Activated gamma-delta T cell treated with anti-CD3 and anti-CD28 coated beads, Interleukin-2, amount 50 U/mL, for 16 hours (primary cell): Measurements from ENCODE around the gene HMGXB4.

ENCODE experiments used
- DNase-seq: peaks from one replicate; pipeline ENCODE4 v3.0.0-alpha.2; 2020; ENCODE audit warnings: low read depth

HMGXB4 gene

GRCh38 chr22:35326854-35327562 lies 69.7 kb downstream of the HMGXB4 start:
- no peak for DNase-seq

- DNase-seq: no peak
Measured at GRCh38 chr22:35327690-35328471, 70.6 kb downstream of the HMGXB4 start.

GRCh38 chr22:35328472-35328885 lies 71.2 kb downstream of the HMGXB4 start:
- DNase-seq: no peak

GRCh38 chr22:35329114-35329847 lies 72.0 kb downstream of the HMGXB4 start:
- no peak for DNase-seq

- no peak for DNase-seq
Measured at GRCh38 chr22:35330258-35330861, 73.1 kb downstream of the HMGXB4 start.

- DNase-seq: no peak
Measured at GRCh38 chr22:35332278-35332677, 75.0 kb downstream of the HMGXB4 start.

GRCh38 chr22:35333220-35333619 lies 75.9 kb downstream of the HMGXB4 start:
- no peak for DNase-seq

- DNase-seq: no peak
Measured at GRCh38 chr22:35334004-35334403, 76.7 kb downstream of the HMGXB4 start.

GRCh38 chr22:35335468-35335867 lies 78.2 kb downstream of the HMGXB4 start:
- no peak for DNase-seq

- DNase-seq: no peak
Measured at GRCh38 chr22:35335936-35336781, 78.9 kb downstream of the HMGXB4 start.

- no peak for DNase-seq
Measured at GRCh38 chr22:35337932-35338331, 80.6 kb downstream of the HMGXB4 start.

GRCh38 chr22:35341090-35341874 lies 84.0 kb downstream of the HMGXB4 start:
- no peak for DNase-seq

GRCh38 chr22:35342390-35342789 lies 85.1 kb downstream of the HMGXB4 start:
- no peak for DNase-seq

- no peak for DNase-seq
Measured at GRCh38 chr22:35343664-35344550, 86.6 kb downstream of the HMGXB4 start.

- DNase-seq: no peak
Measured at GRCh38 chr22:35344956-35345690, 87.8 kb downstream of the HMGXB4 start.
